ENCODE measurements around the gene EHMT1. TPM values are rescaled to one million over a fixed set of nuclear protein-coding genes. Genes with fewer than 3 reads are reported as not detected.
A peak's percentile ranks its signal among the peaks of the same experiment; 100 is the strongest.

Gene EHMT1
- total and polyA plus RNA-seq, 2 donors (not counting 1 experiment from before 2014, with no cell fraction given): 101 to 394 TPM

DNA sequence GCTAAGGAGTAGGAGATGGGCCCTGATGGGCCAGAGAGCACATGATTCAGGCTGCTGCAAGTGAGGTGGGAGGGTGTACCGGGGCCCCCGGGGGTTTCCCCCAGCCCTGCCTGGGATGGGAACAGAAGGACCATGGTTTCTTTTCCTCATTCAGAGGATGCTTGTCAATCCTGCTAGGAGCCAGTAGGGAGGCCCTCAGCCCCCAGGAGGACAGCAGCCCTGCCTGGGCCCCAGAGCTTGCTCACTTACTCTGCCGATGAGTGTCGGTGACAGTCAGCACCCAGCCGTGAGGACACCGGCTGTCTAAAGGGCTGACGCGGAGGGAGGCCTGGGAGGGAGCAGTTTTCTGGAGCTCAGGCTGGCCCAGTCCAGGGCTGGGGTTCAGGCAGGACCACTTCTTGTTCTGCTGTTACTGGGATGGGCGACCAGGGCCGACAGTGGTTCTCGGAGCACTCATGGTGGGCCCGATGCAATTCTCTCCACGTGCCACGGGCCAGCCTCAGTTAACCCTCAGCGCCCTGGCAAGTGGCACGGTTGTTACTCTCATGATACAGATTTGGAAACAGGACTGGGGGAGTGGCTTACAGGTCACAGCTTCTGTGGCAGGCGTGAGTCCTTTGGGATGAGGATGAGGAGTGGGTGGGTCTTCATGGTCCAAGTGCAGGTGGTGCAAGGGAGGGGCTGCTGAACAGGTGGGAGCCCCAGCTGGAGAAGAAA lies 11.5 kb upstream of the EHMT1 start:
- peaks cover 16 to 34% of the 10 kb centered on the region in 2 donors for H3K4me1 ChIP-seq (ENCODE audit: control insufficient read depth in 2 of 2, insufficient read depth in 2 of 2, low read length in 2 of 2)
- H4K20me1 ChIP-seq (ENCODE audit: control insufficient read depth, insufficient read depth, low read length, poor library complexity, severe bottlenecking): peaks cover 55% of the 10 kb centered on the region
- H3K27me3 ChIP-seq (replicated peaks in 1 of 4; ENCODE audit: control extremely low read depth in 1 of 4, control insufficient read depth in 3 of 4, insufficient read depth in 4 of 4, low read length in 3 of 4): no peaks in the 10 kb centered on the region
- peaks cover 0 to 4% of the 10 kb centered on the region in 2 experiments for H3K36me3 ChIP-seq (replicated peaks in 1 of 2; ENCODE audit: control extremely low read depth in 1 of 2, control insufficient read depth in 1 of 2, extremely low read depth in 1 of 2, insufficient read depth in 2 of 2, low read length in 1 of 2)
- peak overlapping the region in 1 of 5 experiments; percentile 5 for H3K4me3 ChIP-seq (ENCODE audit: control extremely low read depth in 1 of 5, extremely low read depth in 1 of 5, insufficient read depth in 1 of 5, low read depth in 2 of 5, low read length in 4 of 5)
- DNase-seq (no peak), ATAC-seq (ENCODE audit: low read depth) (no peak)
- H3K79me2 ChIP-seq (ENCODE audit: control insufficient read depth, insufficient read depth, low read length): peaks cover 60% of the 10 kb centered on the region
- WGBS (ENCODE audit: insufficient coverage): 89% methylated on average over 17 of the region's 17 CpGs
- Mint-ChIP-seq H3K9me3 (ENCODE audit: insufficient read depth) (no peaks in the 10 kb centered on the region), H3K27me3 (no peaks in the 10 kb centered on the region), H3K4me3 (peak overlapping the region; percentile 86), H3K4me1 (peaks cover 31% of the 10 kb centered on the region), H3K27ac (peak overlapping the region; percentile 56)
- ChIA-PET POLR2A (interaction anchor here (1.4 kb wide), 1 partner anchor 11 kb away, joined by 3 read pairs; the partner anchor contains the start of gene EHMT1), CTCF (interaction anchor here (1.0 kb wide), 1 partner anchor 11 kb away, joined by 3 read pairs; the partner anchor contains the start of gene EHMT1)
- no peak overlapping the region for H3K27ac ChIP-seq (ENCODE audit: low read length in 2 of 2)
- H2AFZ ChIP-seq (ENCODE audit: insufficient read depth, low read depth, low read length, poor library complexity, severe bottlenecking): no peak overlapping the region
- intact Hi-C loops (cut with micrococcal nuclease): loop anchor here (5.0 kb wide), 1 partner anchor 385 kb away; the partner anchor contains the start of gene RNF208
- H3K9me3 ChIP-seq (ENCODE audit: control extremely low read depth in 1 of 3, control insufficient read depth in 2 of 3, insufficient read depth in 1 of 3, low read length in 2 of 3): no peaks in the 10 kb centered on the region
- H3K9ac ChIP-seq (ENCODE audit: low read length): no peak overlapping the region
- H3K4me2 ChIP-seq (replicated peaks; ENCODE audit: low read depth, low read length, poor library complexity, severe bottlenecking): peak overlapping the region; percentile 96
- TF ChIP-seq CTCF (IDR thresholded peaks at IDR 0.05) (no peak), EZH2 (IDR thresholded peaks at IDR 0.05; ENCODE audit: borderline replicate concordance, insufficient read depth, low read depth, low read length, poor library complexity, severe bottlenecking) (no peak)

DNA sequence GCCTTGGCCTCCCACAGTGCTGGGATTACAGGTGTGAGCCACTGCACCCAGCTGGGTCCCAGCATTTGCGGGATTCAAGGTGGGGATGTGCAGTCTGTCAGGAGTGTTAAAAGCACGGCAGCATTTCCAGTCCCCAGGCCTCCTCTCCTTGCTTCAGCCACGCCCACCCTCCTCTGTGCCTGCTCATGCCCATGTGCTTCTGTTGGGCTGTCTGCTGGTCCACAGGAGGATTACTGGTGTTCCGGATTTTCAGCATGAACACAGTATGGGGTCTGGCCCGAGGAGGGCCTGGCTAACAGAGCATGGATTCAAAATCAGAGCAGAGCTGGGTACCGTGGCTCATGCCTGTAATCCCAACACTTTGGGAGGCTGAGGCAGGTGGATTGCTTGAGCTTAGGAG lies 7.9 kb upstream of the EHMT1 start:
- Histone ChIP-seq H3K27ac (ENCODE audit: low read length in 2 of 2) (no peak overlapping the region), H4K20me1 (ENCODE audit: control insufficient read depth, insufficient read depth, low read length, poor library complexity, severe bottlenecking) (peaks cover 89% of the 10 kb centered on the region), H3K4me3 (ENCODE audit: control extremely low read depth in 1 of 5, extremely low read depth in 1 of 5, insufficient read depth in 1 of 5, low read depth in 2 of 5, low read length in 4 of 5) (no peak overlapping the region), H3K4me2 (replicated peaks; ENCODE audit: low read depth, low read length, poor library complexity, severe bottlenecking) (no peak overlapping the region), H3K27me3 (replicated peaks in 1 of 4; ENCODE audit: control extremely low read depth in 1 of 4, control insufficient read depth in 3 of 4, insufficient read depth in 4 of 4, low read length in 3 of 4) (no peaks in the 10 kb centered on the region), H3K9me3 (ENCODE audit: control extremely low read depth in 1 of 3, control insufficient read depth in 2 of 3, insufficient read depth in 1 of 3, low read length in 2 of 3) (no peaks in the 10 kb centered on the region), H3K79me2 (ENCODE audit: control insufficient read depth, insufficient read depth, low read length) (peaks cover 82% of the 10 kb centered on the region), H3K9ac (ENCODE audit: low read length) (no peak overlapping the region), H2AFZ (ENCODE audit: insufficient read depth, low read depth, low read length, poor library complexity, severe bottlenecking) (no peak overlapping the region), H3K4me1 (ENCODE audit: control insufficient read depth in 2 of 2, insufficient read depth in 2 of 2, low read length in 2 of 2) (peaks cover 16 to 28% of the 10 kb centered on the region in 2 donors), H3K36me3 (replicated peaks in 1 of 2; ENCODE audit: control extremely low read depth in 1 of 2, control insufficient read depth in 1 of 2, extremely low read depth in 1 of 2, insufficient read depth in 2 of 2, low read length in 1 of 2) (peaks cover 0 to 27% of the 10 kb centered on the region in 2 experiments)
- no peak overlapping the region for H3K27ac Mint-ChIP-seq
- 95% methylated on average over 6 of the region's 6 CpGs for WGBS (ENCODE audit: insufficient coverage)
- POLR2A ChIA-PET: no interaction called here
- TF ChIP-seq CTCF (IDR thresholded peaks at IDR 0.05) (no peak), EZH2 (IDR thresholded peaks at IDR 0.05; ENCODE audit: borderline replicate concordance, insufficient read depth, low read depth, low read length, poor library complexity, severe bottlenecking) (no peak)
- H3K9me3 Mint-ChIP-seq (ENCODE audit: insufficient read depth): no peaks in the 10 kb centered on the region
- CTCF ChIA-PET: no interaction called here
- no peaks in the 10 kb centered on the region for H3K27me3 Mint-ChIP-seq
- H3K4me1 Mint-ChIP-seq: peaks cover 25% of the 10 kb centered on the region
- H3K4me3 Mint-ChIP-seq: no peak overlapping the region
- intact Hi-C loops (cut with micrococcal nuclease): no loop called here
- ATAC-seq (ENCODE audit: low read depth) (no peak), DNase-seq (no peak)
